GM18520 (cell line): Measurements from ENCODE around the gene PTCD2.
"Not testable (repeated sequence)": the region's sequence is repeated elsewhere in the genome, so short reads cannot be mapped to it uniquely, and the experiment has no call there.

Source experiments
- ATAC-seq: cut with Tn5 transposase; IDR thresholded peaks from one replicate; pipeline ENCODE4 v1.9.1; 2021; ENCODE audit not compliant: unreplicated experiment

PTCD2 gene

DNA sequence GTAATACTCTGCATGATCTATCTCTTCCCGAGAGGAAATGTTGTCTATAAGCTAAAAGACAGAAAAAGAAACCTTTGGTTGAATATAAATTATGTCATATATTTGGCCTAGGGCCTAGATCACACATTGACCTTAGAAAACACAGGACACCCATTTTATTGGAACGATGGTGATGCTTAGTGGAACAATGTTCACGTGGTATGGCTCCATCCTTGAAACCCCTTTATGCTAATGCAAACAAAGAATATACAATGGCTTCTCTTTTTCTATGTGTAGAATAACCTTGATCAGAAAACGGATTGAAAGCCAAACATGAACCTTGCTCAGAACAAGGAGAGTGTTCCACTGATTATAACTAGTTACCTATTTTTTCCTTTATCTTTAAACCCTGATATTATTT lies 24.6 kb upstream of the PTCD2 start:
- no peak for ATAC-seq

- ATAC-seq, result no peak
Observed at GRCh38 chr5:72296256-72296655, 23.9 kb upstream of the PTCD2 start.

- peak; percentile 34 for ATAC-seq
Observed at GRCh38 chr5:72298136-72298535, 22.0 kb upstream of the PTCD2 start.

DNA sequence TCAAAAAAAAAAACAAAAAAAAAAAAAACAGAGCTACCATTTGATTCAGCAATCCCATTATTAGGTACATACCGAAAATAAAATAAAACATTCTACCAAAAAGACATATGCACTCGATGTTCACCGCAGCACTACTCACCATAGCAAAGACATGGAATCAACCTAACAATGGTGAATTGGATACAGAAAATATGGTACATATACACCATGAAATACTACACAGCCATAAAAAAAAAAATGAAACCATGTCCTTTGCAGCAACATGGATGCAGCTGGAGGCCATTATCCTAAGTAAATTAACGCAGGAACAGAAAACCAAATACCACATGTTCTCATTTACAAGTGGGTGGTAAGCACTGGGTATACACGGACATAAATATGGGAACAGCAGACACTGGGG lies 21.5 kb upstream of the PTCD2 start:
- ATAC-seq, result no peak

DNA sequence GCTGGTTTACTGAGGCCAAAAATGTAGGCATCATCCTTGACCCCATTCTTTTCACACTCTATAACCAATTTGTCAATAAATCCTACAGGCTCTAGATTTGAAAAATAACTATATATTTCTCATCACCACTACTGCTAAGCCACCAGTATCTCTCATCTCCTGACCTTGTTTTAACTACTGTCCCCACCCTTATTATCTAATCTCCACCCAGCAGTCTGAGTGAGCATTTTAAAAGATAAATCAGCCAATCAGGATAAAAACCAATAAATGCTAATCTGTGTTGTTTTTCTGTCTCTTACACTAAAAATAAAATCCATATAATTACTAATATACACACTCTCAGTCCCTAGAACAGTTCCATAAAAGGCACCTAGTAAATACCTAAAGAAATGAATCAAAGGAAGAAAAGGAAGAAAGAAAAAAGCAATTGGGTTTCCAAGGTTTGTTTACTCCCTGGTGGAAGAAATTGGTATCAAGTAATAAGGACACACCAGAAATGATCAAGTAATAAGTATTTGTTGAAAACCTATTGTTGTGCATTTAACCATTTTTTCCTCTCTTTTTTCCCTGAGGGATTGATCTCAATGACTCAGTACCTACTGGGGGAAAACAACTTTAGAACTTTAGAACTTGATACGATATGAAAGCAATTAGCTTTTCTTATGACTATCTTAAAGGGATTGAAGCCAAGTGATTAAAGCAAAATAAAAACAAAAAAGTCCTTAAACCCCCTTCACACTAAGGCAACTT lies 19.4 kb upstream of the PTCD2 start:
- ATAC-seq, result no peak

DNA sequence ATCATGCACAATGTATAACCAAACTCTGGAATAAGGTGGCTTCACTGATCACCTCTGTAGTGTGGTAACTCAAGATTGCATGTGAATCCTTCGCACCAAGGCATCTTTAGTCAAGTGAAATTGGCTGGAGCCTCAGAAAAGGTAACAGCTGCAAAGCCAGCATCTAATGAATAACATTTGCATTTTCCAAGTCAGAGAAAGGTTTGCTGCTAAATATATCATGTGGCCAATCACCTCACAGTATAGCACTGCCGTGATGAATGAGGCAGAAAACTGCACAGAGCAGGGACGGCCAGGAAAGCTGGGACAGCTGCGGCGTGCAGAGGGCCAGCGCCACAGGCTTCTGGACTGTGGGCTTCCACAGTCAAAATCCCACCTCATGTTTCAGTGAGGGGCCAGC lies 18.6 kb upstream of the PTCD2 start:
- ATAC-seq, result peak; percentile 48

GRCh38 chr5:72302171-72302570 lies 18.0 kb upstream of the PTCD2 start:
- no peak for ATAC-seq

DNA sequence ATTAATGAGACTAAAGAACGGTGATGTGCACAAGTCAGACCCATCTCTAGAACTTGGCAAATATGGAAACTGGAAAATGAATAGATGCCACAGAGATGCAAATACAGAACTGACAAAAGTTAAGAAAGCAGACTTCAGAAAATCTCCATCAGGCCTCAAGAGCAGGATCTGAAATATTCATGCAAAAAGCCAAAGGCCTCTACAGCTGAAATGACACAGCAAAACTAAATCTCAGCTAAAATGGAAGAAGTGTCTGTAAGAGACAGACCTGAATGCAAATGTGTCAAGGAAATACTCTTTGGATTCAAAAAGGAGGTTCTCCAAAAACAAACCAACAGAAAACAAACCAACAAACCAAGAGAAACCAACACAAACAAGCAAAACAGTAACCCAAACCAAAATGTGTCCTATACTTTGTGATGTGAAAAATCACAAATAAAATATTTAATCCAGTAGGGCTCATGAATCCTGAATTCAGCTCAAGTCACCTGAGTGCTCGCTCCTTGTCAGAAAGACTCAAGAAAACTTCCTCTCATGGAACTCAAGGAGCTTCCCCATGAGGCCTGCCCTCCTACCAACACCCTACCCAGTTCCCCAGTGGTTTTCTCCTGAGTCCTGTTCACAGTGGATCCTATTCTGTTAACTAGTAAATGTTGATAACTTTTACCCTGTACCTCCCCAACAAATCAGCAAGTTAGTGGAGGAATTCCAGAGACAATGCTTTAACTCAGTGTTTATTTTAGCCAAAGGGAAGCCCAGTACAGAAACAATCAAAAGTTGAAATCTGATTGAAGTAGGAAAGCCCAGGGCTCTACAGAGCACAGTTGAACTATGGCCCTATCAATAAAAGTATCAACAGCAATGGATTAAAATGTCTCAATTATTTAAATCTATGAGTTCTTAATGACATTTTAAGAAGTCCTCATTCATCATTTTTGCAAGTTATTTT lies 14.7 kb upstream of the PTCD2 start:
- ATAC-seq, result no peak

DNA sequence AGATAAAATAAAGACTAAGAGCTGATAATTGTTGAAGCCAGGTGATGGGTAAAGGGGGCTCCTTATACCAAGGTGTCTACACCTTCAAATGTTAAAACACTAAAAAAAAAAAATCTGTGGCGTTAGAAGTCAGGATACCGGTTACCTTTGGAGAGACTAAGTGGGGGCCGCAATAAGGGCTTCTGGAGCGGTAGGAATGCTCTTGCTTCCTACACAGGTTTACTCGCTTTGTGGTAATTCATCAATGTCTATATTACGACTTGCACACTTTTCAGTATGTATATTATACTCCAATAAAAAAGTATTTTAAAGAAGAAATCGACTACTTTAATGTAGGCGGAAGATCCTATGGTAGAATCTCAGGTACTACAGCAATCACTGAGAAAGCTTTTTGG lies 12.6 kb upstream of the PTCD2 start:
- ATAC-seq, result no peak

GRCh38 chr5:72307968-72308852 lies 12.0 kb upstream of the PTCD2 start:
- peak; percentile 87 for ATAC-seq

DNA sequence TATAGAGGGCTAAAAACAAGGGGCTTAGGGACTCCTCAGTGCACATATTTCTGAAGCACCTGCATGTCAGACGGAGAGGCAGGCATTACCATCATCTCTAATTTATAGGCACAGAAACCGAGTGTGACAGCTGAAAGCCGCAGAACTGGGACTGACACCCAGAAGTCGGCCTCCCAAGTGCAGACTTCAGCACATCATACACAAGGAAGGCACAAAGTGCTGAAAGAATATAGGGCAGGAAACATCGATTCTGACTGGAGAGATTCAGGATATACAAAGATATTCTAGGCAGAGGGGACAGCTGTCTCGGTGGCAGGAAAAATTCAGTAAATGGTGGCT lies 11.4 kb upstream of the PTCD2 start:
- no peak for ATAC-seq

DNA sequence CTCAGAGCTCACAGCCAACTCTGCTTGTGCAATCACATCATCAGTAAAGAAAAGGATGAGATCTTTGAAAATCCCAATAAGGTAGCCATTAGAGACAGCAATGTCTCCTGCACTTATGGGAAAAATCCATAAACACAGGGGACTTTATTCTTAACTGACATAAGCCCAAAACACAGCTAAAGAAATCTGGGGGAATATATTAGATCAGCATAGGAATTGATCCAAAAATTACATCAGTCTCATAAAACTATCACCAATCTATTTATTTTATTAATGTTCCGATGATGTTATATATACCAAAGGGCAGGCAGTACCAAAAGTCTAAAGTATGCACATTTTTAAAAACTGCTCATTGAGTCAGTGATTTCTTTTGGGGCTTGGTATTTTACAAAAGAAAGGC lies 7.0 kb upstream of the PTCD2 start:
- no peak for ATAC-seq

- ATAC-seq, result no peak
Observed at GRCh38 chr5:72314571-72315172, 5.5 kb upstream of the PTCD2 start.

GRCh38 chr5:72319435-72319975 lies 668 bp upstream of the PTCD2 start:
- ATAC-seq, result not testable (repeated sequence)

DNA sequence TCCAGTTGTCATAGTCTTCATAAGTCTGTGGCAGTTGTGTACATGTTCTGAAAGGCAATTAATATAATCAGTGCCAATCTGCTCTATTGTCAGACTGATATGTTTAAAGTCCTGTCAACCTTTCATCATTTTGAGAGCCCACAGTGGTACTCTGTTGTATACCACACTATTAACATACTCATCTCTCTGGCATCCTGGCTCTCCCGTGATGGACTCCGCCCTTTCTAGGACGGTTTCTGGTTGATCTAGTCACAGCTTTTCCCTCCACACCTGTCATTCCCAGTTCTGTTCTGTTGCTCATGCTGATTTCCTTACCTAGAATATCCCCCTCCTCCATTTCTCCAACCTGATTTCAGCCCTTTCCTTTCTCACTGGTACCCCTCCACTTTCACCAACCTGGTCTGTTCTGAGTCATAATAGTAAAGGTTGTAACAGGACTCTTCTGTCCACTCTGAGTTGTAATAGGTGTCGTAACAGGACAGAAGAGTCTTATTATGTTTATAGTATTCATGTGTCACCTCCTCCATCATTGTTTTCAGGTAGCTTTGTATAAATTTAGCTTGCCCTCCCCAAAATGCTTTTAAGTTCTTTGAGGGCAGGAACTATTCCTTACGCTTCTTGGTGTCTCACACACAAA lies 4.1 kb downstream of the PTCD2 start:
- no peak for ATAC-seq

DNA sequence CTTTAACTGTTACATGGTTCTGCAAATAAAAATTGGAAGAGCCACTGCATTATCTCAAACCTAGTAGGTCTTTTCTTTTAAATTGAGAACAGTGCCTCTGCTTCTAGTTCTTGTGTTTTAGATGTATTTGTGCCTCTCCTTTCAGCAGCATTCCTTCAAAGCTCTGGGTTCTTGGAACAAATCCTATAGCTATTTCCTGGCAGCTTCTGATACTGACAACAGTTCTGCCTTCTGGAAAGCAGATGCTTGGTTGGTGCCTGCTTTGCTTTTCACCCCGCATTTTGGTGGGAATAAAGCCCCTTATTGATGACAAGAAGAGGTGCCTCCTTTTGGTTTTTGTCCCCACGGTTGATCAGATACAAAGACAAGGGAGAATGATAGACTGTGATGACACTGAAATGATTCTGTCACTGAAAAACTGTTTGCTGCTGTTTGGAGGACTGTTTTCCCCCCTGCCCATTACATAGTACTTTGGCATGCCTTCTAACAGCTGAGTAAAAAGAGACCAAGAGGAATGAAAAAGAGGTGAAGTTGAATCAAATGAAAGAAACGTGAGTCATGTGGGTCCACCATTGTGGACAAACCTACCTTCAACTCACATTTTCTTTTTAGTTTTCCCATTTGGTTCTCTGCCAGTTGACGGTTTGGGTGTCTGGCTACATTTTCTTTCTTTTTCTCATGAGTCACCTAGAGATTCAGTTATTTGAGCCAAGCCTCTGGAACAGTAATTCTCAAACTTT lies 5.6 kb downstream of the PTCD2 start:
- no peak for ATAC-seq

GRCh38 chr5:72326306-72326649 lies 6.1 kb downstream of the PTCD2 start:
- no peak for ATAC-seq

- ATAC-seq, result no peak
Observed at GRCh38 chr5:72328172-72328571, 8.0 kb downstream of the PTCD2 start.

DNA sequence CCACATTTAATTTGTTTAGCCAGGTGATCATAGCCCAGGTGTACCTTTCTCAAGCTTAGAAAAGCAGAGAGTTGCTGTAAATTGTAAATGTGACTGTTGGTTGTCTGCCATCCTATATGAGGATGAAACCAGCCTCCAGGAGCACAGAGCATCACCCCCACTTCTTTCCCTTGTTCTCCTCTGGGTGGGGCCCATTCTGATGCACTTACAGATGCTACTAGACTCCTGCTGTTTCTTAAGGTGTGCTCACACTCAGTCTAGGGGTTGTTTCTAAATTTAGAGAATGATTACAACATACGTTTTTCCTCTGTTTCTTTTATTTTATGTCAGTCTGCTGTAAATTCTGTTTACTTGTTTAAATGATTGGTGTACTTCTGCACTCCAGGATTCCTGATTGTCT lies 10.5 kb downstream of the PTCD2 start:
- ATAC-seq, result no peak

DNA sequence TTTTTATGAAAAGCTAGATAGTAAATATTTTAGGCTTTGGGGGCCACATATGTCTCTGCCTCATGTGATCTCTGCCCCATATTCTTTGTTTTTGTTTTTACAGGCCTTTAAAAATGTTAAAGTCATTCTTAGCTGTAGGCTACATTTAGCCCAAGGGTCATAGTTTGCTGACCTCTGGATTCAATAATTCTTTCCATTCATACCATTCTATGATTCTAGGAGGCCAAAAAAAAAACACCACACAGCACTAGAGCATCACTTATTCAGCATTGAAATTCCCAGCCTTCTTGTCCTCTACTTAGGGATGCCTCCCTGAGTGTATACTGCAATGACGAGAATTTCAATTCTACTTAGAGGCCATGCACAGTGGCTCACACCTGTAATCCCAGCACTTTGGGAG lies 17.0 kb downstream of the PTCD2 start:
- ATAC-seq, result no peak
